ENCODE measurements around the gene PPM1H. TPM values are rescaled to one million over a fixed set of nuclear protein-coding genes. Genes with fewer than 3 reads are reported as not detected.

The PPM1H gene
- polyA plus RNA-seq, 1 of the 3 experiments (the other 2 are of a cell fraction): 0.13 TPM

- Histone ChIP-seq H3F3A (replicated peaks; ENCODE audit: insufficient read depth) (no peaks in the 10 kb centered on the region), H2AFZ (ENCODE audit: low read depth) (no peak overlapping the region), H3K9ac (no peak overlapping the region), H3K4me3 (ENCODE audit: low read depth in 2 of 2, low read length in 1 of 2) (no peak overlapping the region), H4K20me1 (ENCODE audit: insufficient read depth) (no peaks in the 10 kb centered on the region), H3K79me2 (ENCODE audit: insufficient read depth) (no peaks in the 10 kb centered on the region), H3K27ac (ENCODE audit: low read depth in 2 of 2, low read length in 1 of 2) (peak overlapping the region in 1 of 2 experiments; percentile 11; a peak in 1 of 4 replicates), H3K9me2 (no peaks in the 10 kb centered on the region), H3K4me2 (no peak overlapping the region), H3K9me3 (no peaks in the 10 kb centered on the region), H3K36me3 (replicated peaks in 1 of 2; ENCODE audit: control insufficient read depth in 1 of 2, insufficient read depth in 2 of 2, low read length in 1 of 2) (no peaks in the 10 kb centered on the region), H3K27me3 (ENCODE audit: insufficient read depth) (no peaks in the 10 kb centered on the region), H3K4me1 (ENCODE audit: control insufficient read depth in 1 of 2, insufficient read depth in 2 of 2, low read depth in 1 of 2, low read length in 1 of 2) (peaks cover 0 to 37% of the 10 kb centered on the region in 2 experiments; a peak in 1 of 4 replicates)
- TF ChIP-seq PBX3 (IDR thresholded peaks at IDR 0.05) (peak; percentile 63), USF1 (IDR thresholded peaks at IDR 0.05; ENCODE audit: borderline replicate concordance, low read depth) (no peak)
- ChIA-PET CTCF (interaction anchor here (1.7 kb wide), 1 partner anchor 12 kb away, joined by 4 read pairs; no protein-coding TSS in a partner anchor), POLR2A (no interaction called here)
- WGBS (ENCODE audit: low lambda C conversion rate): 73% methylated on average over 9 of the region's 10 CpGs
- no peak for DNase-seq
These were observed 223.2 kb downstream of the PPM1H start for GRCh38 chr12:62711631-62712241.

GRCh38 chr12:62709311-62709710 lies 225.6 kb downstream of the PPM1H start:
- TF ChIP-seq TCF12 (IDR thresholded peaks at IDR 0.05): no peak
- TF ChIP-seq RXRA (IDR thresholded peaks at IDR 0.05; ENCODE audit: borderline replicate concordance, low read depth): no peak
- TF ChIP-seq ELF1 (IDR thresholded peaks at IDR 0.05): no peak
- no peak for TF ChIP-seq GATA2 (CRISPR knock-in tag; IDR thresholded peaks at IDR 0.05)
- TF ChIP-seq ZBTB33 (IDR thresholded peaks at IDR 0.05; ENCODE audit: borderline replicate concordance, low read depth): no peak
- no peak for TF ChIP-seq REST (IDR thresholded peaks at IDR 0.05; ENCODE audit: low read depth, low read length)
- TF ChIP-seq CHD2 (IDR thresholded peaks at IDR 0.05; ENCODE audit: low read length, partially characterized antibody): no peak
- no peak for TF ChIP-seq CTCF (IDR thresholded peaks at IDR 0.05)
- Histone ChIP-seq H4K20me1 (ENCODE audit: insufficient read depth) (no peaks in the 10 kb centered on the region), H3K4me3 (ENCODE audit: low read depth in 2 of 2, low read length in 1 of 2) (no peak overlapping the region), H3K4me2 (no peak overlapping the region), H3F3A (replicated peaks; ENCODE audit: insufficient read depth) (peaks cover 6% of the 10 kb centered on the region), H3K9me3 (no peaks in the 10 kb centered on the region), H3K79me2 (ENCODE audit: insufficient read depth) (no peaks in the 10 kb centered on the region), H3K27ac (ENCODE audit: low read depth in 2 of 2, low read length in 1 of 2) (no peak overlapping the region), H3K9ac (no peak overlapping the region), H3K27me3 (ENCODE audit: insufficient read depth) (no peaks in the 10 kb centered on the region), H3K9me2 (no peaks in the 10 kb centered on the region), H3K36me3 (replicated peaks in 1 of 2; ENCODE audit: control insufficient read depth in 1 of 2, insufficient read depth in 2 of 2, low read length in 1 of 2) (no peaks in the 10 kb centered on the region), H2AFZ (ENCODE audit: low read depth) (peak overlapping the region; percentile 29; the same call in 1 of the 2 replicates), H3K4me1 (ENCODE audit: control insufficient read depth in 1 of 2, insufficient read depth in 2 of 2, low read depth in 1 of 2, low read length in 1 of 2) (peaks cover 0 to 24% of the 10 kb centered on the region in 2 experiments; a peak in 1 of 4 replicates)
- ChIA-PET CTCF (interaction anchor here (1.2 kb wide), 1 partner anchor 85 kb away, joined by 3 read pairs; no protein-coding TSS in a partner anchor), POLR2A (no interaction called here)
- DNase-seq: no peak
- WGBS (ENCODE audit: low lambda C conversion rate): 74% methylated on average over 2 of the region's 2 CpGs
